HG03442 (cell line): Measurements from ENCODE around the gene EIF2A.
"Not testable (repeated sequence)": the region's sequence is repeated elsewhere in the genome, so short reads cannot be mapped to it uniquely, and the experiment has no call there.

Experiments used
- ATAC-seq: cut with Tn5 transposase; IDR thresholded peaks from one replicate; pipeline ENCODE4 v1.9.1; 2021; ENCODE audit warnings: mild to moderate bottlenecking, moderate library complexity; ENCODE audit not compliant: unreplicated experiment

The EIF2A gene

DNA sequence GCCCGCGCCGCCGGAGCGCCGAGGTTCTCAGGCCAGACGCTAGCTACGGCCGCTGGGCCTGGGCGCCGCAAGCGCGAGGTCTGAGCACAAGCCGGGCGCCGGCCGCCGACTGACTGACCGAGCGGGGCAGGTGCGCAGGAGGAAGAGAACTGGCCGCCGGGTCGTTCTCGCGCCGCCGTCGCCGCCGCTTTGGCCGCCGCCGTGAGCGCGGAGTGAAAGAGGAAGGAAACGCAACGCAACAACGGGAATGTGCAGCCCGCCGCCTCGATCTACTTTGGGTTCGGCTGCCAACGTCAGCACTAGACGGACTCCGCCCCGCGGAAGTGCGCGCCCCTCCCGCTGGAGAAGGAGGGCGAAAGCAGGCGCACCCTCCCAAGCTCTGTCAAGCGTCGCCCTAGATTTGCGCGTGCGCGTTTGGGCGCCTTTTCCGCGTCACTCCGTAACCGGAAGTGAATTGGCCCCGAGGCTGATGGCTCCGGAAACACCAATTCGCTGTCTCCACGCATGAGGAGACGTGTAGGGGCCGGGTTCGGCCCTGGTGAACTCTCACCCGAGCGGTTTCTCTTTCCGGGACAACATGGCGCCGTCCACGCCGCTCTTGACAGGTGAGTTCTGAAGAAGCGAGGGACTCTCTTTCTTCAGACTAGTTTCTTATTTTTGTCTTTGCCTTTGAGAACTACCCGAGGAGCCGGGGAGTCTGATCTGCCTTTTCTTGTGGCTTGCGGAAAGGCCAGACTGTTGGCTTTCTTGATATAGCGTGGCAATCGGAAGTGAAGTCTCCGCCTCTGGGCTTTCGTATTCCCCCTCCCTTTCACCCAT is at the start of gene EIF2A, which contains the start of gene SERP1:
Gene EIF2A, plus strand, starts transcription at position 562 of the 819 bp plus-strand sequence. Its CDS starts 16 bp downstream, at position 578.
Gene SERP1, minus strand, starts transcription at position 271 of the 819 bp plus-strand sequence. CDS start 361 bp downstream, outside the sequence.
- ATAC-seq, result peak; percentile 89

DNA sequence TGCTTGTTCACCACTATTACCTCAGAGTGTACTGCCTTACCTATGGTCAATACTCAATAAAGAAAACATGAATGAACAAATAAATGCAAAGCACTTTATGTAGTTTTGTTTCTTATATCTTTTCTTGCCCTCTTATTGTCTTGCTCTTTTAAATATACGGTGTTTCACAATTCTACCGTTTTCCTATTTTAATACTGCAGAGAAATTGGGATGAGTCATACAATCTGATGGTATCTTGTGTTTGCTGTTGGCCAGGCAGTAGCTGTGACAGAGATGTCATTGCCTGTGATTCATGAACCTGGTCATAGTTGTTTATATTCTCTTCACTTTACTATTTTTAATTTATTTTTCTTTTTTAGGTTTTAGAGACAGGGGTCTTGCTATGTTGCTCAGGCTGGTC is 48.6 kb upstream of the EIF2A start:
- no peak for ATAC-seq

DNA sequence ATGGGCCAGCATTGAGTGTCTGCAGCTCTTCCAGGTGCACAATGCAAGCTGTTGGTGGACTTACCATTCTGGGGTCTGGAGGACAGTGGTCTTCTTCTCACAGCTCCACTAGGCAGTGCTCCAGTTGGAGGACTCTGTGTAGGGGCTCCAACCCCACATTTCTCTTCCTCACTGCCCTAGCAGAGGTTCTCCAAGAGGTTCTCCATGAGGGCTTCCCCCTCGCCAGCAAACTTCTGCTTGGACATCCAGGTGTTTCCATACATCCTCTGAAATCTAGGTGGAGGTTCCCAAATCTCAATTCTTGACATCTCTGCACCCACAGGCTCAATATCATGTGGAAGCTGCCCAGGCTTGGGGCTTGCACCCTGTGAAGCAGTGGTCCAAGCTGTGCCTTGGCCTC is 45.6 kb upstream of the EIF2A start:
- not testable (repeated sequence) for ATAC-seq

GRCh38 chr3:150503402-150504099 is 43.0 kb upstream of the EIF2A start:
- ATAC-seq, result no peak

DNA sequence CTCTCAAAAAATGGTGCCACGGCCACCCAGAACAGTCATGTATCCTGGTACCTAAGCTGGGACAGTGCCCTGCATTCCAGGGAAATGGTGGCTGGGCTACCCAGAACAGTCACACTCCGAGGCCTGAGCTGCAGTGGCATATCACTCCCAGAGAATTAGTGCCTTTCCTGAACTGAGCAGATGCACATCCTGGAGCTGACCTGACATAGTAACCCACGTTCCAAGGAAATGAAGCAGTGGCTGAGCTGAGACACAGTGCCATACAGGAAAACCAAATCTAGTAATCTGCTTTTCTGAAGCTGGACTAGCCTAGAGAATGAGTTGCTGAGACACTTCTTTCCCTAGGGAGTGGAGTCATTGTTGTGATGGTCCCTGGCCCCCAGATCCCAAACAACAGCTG is 42.1 kb upstream of the EIF2A start:
- no peak for ATAC-seq

DNA sequence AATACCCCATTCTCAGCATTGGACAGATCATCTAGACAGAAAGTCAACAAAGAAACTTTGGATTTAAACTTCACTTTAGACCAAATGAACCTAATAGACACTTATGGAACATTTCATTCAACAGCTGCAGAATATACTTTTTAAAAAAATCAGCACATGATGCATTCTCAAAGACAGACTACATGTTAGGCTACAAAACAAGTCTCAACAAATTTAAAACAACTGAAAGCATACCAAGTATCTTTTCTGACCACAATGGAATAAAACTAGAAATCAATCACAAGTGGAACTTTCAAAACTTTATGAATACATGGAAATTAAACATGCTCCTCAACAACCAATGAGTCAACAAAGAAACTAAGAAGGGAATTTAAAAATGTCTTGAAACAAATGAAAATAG is 38.2 kb upstream of the EIF2A start:
- no peak for ATAC-seq

GRCh38 chr3:150509780-150510179 is 36.8 kb upstream of the EIF2A start:
- ATAC-seq, result no peak

GRCh38 chr3:150511122-150511821 is 35.3 kb upstream of the EIF2A start:
- no peak for ATAC-seq

- ATAC-seq, result no peak
Measured at GRCh38 chr3:150515210-150515609, 31.4 kb upstream of the EIF2A start.

- ATAC-seq, result no peak
Measured at GRCh38 chr3:150519026-150519425, 27.6 kb upstream of the EIF2A start.

DNA sequence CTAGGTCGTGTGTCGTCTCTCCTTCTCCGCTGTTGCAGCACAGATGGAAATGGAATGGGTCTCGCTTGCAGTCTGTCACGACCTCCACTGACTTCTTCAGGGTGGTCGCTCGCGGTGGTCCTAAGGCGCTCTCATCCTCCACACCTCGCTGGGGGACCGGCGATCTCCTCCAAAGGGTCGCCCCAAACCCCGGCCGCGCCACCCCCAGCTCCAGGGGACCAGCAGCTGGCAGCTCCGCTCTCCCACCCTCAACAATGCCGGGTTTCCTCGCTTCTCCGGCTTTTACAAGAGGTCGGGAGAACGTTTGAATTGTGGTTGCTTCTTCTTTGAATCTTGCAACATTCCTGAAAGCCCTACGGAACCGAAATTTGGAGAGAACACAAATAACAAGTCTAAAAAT is 26.2 kb upstream of the EIF2A start:
- no peak for ATAC-seq

DNA sequence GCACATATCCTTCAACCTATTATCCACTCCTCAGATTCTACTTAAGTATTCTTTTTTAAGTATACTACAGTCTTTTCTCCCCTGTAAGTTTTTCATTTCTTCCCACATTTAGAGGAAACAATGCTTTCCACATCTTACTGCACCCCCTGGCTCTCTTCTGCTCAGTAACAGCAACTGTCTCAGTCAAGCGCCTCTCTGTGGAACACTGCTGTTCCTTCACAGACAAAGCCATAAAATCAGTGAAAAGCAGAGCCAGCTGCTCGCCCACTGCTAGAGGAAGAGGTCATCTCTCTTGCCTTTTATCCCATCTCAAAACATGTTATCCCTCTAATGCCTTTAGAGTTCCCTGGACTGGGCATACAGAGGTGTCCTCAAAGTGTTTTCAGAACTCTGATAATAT is 25.1 kb upstream of the EIF2A start:
- no peak for ATAC-seq

DNA sequence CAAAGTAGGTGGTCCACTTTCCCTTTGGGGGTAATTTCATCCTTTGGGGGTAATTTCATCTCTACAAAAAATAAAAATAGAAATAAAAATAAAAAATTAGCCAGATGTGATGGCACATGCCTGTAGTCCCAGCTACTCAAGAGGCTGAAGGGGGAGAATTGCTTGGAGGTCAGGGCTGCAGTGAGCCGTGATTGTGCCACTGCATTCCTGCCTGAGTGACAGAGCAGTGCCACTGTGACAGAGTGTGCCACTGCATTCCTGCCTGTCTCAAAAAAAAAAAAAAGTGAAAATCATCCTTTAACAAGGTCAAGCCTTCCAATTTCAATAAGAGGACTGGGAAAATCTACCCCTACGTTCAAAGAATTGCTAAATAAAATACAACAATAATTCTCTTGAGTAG is 23.0 kb upstream of the EIF2A start:
- ATAC-seq, result no peak

DNA sequence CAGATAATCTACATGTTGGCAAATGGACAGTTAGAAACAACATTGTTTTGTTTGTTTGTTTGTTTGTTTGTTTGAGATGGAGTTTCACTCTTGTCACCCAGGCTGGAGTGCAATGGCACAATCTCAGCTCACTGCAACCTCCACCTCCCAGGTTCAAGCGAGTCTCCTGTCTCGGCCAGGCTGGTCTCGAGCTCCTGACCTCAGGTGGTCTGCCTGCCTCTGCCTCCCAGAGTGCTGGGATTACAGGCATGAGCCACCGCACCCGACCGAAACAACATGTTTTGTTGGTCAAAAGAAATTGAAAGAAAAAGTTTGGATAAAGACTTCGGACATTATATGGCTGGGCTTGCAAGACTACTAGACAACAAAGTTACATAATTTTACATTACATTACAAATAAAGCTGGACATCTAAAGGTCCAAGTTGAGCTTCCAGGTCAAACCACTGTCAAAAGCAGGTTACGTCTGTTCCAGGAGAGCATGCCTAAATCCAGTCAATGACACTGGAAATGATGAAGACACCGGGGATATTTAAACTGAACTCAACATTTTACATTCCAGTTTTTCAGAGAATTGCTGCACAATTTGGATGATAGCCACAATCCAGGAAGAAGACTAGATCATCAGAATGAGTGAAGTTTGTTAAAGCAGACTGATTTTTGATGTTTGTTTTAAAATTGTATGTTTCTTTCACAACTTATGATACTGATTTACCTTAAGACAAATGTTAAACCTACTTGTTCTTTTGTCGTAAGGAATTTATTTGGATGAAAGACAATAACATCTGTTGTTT is 18.9 kb upstream of the EIF2A start:
- ATAC-seq, result no peak

GRCh38 chr3:150528354-150528797 is 18.2 kb upstream of the EIF2A start:
- ATAC-seq, result no peak

- ATAC-seq, result no peak
Measured at GRCh38 chr3:150531775-150532174, 14.8 kb upstream of the EIF2A start.

DNA sequence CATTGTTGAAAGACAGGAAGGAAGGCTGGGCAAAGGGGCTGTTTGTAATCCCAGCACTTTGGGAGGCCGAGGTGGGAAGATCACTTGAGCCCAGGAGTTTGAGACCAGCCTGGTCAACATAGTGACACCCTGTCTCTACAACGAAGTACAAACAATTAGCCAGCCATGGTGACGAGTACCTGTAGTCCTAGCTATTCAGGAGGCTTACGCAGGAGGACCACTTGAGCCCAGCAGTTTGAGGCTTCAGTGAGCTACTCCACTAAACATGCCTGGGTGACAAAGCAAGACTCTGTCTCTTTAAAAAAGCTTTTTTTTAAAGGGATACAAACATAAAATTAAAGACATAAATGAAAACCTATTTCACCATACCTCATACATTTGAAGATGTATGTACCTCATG is 11.4 kb upstream of the EIF2A start:
- ATAC-seq, result no peak

- no peak for ATAC-seq
Measured at GRCh38 chr3:150538324-150539208, 8.0 kb upstream of the EIF2A start.

- ATAC-seq, result no peak
Measured at GRCh38 chr3:150540297-150540696, 6.3 kb upstream of the EIF2A start.

- no peak for ATAC-seq
Measured at GRCh38 chr3:150540991-150541390, 5.6 kb upstream of the EIF2A start.
